NCI-H1048 (cell line): ENCODE measurements around the gene SOX30.

ENCODE experiments used
- DNase-seq: peaks from one replicate; lab custom pipeline; 2025; lab: John Stamatoyannopoulos, UW

Gene SOX30

DNA sequence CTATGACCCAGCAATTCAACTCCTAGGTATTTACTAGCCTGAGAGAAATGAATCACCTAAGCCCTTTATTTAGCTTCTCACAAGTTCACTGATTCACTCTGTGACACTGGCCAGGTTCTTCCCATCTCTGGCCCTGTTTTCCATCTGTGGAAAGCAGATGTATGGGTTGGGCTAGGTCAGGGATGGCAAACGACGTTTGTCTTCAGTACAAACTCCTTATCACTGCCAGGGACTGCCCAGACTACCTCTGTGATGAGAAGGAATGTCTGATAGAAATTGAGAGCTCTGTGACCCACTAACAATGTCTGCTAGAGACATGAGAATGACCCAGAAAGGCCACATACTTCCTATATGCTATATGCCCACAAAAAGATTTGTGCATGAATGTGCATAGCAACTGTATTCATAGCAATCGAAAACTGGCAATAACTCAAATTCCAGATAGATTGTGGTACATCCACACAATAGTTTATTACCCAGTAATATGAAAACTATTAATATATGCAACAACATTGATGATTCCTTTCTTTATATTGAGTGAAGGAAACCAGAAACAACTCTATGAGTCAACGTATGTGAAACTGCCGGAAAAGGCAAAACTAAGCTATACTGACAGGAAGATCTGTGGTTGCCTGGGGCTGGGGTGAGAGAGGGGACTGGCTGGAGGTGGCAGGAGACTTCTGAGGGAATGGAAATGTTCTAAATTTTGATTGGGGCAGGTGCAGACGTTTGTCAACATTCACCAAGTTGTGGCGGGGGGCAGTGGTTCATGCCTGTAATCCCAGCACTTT lies 44.7 kb downstream of the SOX30 start:
- no peak for DNase-seq

DNA sequence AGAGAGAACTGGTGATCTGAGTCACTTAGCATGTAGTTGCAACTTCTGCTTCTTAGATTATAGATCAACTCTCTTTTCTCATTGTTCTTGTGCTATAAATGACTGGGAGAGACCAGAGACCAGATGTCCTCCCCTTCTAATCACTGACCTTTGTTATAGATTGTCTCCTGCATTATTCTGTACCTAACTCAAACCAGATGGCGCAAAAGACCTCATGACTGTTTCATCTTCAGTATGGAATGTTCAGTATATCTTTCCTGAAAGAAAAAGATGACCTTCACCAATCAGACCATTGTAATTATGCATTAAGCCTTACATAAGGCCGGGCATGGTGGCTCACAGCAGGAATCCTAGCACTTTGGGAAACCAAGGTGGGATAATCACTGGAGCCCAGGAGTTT lies 46.2 kb downstream of the SOX30 start:
- no peak for DNase-seq

DNA sequence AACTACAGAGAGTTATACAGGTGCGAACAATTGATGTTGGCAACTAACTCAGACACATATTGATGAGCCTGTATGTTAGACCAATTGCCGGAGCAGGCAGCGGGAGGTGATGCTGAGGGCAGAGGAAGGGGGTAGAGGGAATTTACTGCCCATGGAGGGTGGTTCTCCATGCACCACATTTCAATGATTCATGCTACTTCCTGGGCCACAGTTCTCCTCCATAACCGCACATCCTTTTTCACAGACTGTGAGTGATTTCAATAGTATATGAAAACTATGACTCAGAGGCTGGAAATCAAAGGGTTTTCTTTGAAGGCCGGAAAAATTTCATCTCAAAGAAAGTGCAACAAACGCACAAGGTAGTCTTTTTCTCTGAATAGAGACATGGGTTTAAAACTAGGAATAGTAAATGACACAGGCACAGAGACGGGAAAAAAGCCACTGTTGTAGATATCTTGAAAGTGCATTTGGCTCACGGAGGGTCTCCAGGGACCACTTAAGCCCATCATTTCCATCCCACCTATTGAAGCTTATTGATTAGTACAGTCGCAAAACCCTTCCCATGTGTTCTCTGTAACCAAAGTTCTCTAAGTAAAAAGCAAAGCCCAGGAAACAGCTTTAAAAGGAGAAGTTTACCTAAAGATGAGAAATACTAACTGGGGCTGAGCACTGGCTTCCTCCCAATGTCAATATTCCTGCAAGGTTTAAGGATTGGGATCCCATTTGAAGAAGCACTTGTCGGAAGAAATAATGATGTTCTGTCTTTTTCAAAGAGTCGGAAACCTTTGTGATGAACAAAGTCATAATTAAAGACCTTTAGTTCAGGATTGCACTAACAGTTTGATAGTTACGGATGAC lies 48.7 kb downstream of the SOX30 start:
- DNase-seq, result no peak

DNA sequence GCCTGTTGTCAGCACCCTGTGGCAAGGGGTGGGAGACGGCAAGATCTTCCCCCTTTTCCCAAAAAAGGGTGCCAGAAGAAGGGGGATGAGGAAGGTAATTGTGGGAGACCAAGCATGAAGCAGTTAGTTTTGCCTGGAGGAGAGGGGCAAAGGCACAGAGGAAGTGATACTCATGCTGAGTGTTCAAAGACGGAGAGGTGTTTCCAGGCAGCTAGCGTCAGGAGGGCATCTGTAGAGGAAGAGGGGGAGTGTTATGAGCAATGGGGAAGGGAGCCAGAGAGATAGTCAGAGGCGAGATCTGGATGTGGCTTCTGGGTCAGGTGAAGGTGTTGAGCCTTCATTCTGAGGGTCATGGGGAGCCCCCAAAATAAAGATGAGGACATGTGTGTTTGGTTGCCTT lies 49.7 kb downstream of the SOX30 start:
- no peak for DNase-seq

DNA sequence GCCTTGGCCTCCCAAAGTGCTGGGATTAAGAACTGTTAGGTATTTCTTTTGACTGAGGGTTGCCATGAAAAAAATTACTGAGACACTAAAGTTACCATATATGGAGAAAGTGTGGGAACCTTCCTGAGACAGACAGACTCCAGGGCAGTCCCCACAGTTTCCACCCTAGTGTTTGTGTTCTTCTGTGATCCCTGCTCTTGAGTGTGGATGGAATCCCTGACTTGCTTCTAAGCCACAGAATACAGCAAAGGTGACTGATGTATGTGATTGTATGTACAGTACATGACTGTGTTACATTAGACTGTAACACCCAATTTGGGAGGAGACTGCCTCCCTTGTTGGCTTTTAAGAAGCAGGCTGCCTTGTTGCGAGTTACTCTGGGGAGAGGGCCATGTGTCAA lies 52.0 kb downstream of the SOX30 start:
- DNase-seq, result no peak

DNA sequence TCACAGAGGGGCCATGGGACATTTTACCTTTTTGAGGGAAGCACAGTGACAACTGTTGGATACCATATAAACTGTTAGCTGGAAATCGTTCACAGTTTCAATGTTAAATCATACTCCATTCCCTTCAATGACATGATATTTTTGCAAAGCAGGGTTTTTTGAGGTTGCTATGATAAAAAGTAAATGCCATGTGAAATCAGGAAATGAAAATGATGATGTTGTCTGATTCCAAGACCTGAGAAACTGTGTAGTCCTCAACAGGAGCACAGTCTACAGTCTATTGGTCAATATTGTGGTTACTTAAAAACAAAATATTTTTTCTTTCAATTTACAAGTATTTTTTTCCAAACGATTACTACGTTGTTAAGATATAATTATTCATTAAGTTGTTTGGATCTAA lies 52.7 kb downstream of the SOX30 start:
- no peak for DNase-seq

DNA sequence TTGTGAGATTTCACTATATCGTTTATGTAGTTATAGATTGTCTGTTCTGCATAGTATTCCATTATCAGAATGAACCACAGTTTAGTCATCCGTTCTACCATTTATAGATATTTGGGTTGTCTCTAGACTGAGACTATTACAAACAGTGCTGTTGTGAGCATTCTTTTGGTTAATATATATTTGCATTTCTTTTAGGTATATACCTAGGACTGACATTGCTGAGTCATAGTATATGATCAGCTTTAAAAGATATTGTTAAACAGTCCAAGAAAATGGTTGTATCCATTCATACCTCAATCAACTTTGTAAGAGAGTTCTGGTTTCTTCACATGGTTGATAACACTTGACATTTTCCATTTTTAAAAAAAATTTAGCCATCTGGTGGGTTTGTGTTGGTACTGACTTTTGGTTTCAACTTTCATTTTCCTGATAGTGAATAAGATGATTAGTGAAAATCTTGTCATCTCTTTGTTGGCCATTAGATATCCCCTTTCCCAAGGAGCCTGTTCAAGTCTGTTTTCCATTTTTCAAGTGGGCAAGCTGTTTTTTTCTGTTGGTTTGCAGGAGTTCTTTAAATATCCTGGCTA lies 53.8 kb downstream of the SOX30 start:
- DNase-seq, result no peak

DNA sequence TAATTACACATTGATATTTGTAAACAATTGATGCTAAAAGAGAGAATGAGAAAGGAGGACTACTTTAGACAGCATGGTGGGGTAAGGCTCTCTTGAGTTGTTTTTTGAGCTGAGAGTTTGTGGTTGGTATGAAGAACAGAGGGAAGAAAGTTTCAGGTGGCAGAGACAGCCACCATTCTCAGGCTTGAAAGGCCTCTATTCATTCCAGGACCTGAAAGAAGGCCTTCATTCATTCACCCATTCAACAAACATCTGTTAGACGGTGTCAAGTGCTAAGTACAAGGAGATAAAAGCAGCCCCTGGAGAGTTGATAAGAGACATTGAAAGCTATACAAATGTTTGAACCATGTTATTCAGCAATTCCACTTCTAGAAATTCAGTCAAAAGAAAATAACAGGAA lies 55.0 kb downstream of the SOX30 start:
- no peak for DNase-seq

DNA sequence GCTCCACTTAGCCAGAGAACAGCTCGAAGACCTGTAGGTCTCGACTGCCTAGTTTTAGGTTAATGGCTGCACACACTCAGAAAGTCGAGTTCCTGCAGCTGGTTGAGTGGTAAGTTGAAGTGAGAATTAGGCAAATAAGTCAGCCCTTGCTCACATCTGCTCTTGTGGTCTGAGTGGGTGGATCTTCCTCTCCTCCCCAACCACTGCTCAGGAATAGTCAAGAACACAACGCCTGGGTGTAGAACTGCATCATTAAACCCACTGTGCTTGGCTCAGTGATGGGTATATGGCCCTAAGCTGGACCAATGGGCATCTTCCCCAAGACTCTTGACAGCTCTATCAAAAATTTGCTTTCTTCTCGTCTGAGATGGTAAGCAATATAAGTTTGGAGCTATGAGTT lies 55.8 kb downstream of the SOX30 start:
- DNase-seq, result no peak

DNA sequence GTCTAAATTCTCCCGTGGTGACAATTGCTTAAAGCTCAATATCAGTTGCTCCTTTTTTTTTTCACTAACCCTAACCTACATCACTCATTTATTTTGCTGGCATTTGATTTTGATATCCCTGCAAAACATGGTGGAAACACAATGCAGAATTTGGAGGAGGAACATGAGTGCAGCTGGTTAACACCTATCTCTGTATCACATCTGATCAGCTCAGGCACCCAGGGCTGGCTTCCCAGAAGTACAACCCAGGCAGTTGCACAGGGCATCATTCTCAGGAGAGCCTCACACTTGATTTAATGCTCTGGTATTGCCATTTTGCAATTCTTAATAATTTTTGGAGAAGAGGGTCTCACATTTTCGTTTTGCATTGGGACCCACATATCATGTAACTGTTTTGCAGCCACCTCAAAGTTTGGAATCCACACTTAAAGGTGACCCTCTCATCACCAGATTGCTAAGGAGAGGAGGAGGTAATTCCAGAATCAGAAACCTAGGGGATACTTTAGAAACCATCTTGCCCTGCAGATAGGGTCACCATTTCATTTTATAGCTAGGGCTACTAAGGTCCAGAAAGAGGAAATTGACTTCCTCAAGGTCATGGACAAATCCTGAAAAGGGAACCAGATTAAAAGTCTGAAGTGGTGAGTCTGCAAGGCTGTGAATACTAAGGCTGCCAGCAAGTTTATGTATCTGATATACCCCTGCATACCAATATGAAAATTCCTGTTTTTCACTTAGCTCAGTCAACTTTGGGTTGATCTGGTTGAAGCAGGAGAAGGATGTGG lies 57.4 kb downstream of the SOX30 start:
- DNase-seq, result no peak

DNA sequence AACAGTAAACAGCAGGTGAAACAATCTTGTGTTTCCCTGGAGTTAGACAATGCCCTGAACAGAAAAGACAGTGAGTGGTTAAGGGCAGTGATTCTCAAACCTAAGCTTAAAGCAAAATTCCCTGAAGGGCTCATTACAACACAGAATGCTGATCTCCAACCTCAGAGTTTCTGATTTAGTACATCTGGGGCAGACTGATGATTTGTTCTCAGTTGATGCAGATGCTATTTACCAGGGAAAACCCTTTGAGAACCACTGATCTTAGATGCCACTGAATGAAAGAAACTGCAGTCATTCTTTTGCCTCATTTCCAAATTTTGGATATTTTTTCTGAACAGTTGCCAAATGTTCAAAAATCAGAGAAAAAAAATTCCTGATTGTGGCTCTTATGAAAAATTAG lies 58.0 kb downstream of the SOX30 start:
- no peak for DNase-seq

DNA sequence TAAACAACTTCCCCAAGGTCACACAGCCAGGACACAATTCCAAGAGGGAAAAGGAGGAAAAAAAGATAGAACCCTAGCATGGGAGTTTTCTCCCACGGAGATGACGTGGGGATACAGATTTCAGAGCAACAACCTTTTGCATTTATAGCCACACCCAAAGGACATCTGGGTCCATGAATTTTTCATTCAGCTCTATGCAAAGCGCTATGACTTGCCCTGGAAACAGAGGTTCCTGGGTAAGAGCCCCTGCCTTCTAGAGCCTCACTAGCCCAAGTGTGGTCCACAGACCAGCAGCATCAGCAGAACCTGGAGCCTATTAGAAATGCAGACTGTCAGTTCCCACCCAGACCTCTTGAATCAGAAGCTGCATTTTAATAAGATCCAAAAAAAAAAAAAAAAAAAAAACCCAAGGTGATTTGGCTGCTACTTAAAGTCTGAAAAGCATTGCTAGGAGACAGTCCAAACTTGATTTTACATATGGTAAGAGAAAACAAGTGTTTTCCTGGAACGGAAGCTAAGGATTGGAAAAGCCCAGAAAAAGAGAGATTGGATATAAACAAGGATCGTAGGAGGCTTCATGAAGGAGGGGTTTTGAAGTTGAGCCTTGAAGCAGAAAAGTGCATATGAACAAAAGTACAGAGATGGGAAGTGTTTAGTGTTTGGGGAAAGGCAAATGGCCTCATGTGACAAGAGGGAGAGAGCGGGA lies 59.0 kb downstream of the SOX30 start:
- no peak for DNase-seq

DNA sequence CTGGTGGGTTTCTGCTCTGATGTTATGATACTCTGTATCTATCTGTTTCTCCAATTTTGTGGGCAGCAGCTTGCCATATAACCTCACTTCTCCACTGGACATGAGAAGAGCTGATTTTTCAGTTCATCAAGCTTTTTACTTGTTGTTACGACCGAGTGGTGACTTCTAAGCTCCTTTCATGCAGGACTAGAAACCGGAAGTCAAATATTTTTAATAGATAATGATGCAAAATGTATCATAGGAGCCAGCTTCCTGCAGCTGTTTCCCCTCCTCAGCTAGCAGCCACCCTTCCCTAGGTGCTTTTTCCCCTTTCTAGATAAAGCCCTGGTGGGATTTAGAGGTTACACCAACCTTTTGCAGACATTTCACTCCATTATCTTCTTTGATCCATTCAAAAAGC lies 59.6 kb downstream of the SOX30 start:
- DNase-seq, result no peak

DNA sequence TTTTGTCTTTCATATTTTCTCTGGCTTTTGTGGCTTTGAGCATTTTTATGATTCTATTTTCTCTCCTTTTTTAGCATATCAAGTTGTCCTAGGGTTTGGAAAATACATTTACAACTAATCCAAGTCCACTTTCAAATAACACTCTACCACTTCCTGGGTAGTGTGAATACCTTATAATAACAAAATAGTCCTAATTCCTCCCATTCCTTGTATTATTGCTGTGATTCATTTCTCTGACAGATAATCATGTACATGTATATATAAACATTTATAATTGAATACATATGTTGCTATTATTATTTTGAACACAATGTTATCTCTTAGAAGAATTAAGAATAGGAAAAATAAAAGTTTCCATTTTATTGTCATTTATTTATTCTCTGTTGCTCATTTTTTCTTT lies 61.8 kb downstream of the SOX30 start:
- no peak for DNase-seq

DNA sequence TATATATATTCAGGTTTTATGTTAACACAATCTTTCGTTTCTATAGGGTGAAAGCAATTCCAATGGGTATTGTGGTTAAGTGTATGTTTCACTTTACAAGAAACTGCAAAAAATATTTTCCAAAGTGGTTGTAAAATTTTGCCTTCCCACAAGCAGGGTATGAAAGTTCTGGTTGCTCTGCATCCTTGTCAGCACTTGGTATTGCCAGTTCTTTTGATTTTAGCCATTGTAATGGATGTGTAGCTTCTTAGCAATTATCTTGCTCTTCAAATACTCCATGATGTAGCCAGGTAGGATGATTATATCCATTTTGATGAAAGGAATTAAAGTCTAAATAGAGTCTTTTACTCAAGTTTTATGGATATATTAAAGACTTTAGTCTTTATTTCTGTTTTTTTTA lies 67.6 kb downstream of the SOX30 start:
- DNase-seq, result no peak

DNA sequence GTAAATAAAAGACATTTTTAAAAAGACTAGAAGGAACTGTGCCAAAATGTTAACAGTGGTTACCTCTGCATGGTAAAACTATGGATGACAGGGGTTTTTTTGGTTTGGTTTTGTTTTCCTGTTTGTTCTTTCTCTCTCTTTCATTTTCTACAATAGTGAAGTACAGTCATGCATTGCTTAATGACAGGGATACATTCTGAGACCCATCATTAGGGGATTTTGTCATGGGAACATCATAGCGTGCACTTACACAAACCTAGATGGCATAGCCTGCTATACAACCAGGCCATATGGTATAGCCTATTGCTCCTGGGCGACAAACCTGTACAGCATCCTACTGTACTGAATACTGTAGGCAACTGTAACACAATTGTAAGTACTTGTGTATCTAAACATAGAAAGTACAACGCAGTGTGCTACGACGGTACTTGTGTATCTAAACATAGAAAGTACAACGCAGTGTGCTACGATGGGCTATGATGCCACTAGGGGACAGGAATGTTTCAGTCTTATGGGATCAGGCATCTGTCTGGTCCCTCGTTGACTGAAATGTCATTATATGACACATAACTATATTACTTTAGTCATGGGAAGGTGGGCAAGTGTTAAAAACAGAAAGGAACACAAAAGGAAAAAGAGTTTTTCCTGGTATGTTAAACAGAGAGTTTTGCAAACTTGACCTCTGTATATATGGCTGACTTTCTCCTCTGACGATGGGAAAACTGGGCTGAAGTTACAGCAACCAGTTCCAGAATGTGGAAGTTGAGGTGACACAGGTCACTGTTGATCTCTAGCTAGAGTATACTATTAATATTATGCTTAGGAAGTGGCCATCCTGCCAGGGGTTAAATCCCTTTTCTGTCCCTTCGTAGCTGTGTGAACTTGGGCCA lies 69.3 kb downstream of the SOX30 start:
- no peak for DNase-seq

DNA sequence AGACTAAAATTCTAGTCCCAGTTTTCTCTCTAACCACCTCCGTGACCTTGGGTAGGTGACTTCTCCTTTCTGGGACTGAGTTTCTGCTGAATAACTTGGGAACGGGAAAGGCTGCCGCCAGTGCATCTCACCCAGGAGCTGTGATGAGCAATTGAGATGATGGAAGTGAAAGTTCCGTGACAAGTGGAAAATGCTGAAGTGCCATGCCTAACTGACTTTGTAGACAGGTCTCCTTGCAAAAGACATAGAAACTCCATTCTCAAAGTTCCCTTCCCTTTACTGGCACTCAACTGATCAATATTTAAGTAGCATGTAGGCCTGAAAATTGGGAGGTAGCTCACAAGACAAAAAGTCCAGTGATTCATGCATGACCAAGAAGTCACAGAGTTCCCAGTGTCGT lies 70.3 kb downstream of the SOX30 start:
- DNase-seq, result no peak

DNA sequence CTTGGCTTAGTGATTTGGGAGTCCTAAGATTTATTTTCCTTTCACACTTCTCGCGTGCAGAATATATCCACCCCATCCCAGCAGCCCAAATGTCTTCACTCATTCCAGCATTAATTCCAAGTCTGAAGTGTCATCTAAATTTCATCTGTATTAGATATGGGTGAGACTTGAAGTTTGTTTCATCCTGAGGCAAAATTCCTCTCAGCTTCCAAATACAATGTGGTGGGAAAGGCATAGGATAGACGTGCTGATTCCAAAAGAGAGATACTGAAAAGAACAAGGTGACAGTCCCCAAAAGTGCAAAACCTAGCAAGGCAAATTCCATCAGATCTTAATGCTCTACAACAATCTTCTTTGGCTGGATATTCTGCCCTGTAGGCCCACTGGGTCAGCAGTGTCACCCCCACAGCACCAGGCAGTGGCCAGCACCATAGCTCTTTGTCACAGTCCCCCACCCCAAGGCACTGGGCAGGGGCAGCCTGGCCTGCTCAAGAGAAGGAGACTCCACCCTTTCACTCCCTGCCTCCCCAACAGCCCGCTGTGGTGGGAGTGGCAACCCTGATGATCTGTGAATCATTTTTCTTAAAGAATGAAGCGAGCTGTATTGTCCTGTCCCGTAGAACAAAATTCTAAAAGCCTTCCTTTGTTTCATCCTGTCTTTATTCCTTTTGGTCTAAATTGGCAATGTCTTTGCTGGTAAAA lies 74.0 kb downstream of the SOX30 start:
- no peak for DNase-seq

DNA sequence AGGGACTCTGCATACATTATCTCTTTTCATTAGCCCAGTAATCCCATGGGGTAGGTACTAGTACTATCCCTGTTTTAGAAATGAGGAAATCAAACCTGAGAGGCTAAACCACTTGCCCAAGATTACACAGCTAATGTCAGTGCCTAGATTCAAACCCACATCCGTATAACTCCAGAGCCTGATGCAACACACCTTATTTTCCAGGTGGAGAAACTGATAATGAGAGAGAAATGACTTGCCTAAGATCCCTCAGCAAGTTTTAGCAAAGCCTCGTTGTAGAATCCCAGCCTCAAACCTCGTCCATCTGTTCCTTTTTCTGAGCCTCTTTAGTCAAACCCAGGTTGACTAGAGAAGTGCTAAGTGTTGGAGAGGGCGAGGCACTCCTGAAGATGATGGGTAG lies 75.6 kb downstream of the SOX30 start:
- DNase-seq, result no peak
